Mucosa of rectum (tissue), 2 donors: ENCODE data around the gene PRPF40B.

Source experiments
- H3K27ac ChIP-seq, 2 donors: one replicate each; pipeline ENCODE4 v1.7.0; 2013; ENCODE audit warnings: inconsistent platforms in 2 of 2, low read depth in 2 of 2, low read length in 2 of 2
- H3K27me3 ChIP-seq, 2 donors: one replicate each; pipeline ENCODE4 v1.7.0; 2013; ENCODE audit warnings: low read length in 2 of 2; ENCODE audit not compliant: control insufficient read depth in 2 of 2, insufficient read depth in 2 of 2
- H3K36me3 ChIP-seq, 2 donors: one replicate each; pipeline ENCODE4 v1.7.0; 2013; ENCODE audit warnings: low read length in 2 of 2; ENCODE audit not compliant: control insufficient read depth in 2 of 2, insufficient read depth in 2 of 2
- H3K4me1 ChIP-seq, 2 donors: one replicate each; pipeline ENCODE4 v1.7.0; 2013; ENCODE audit warnings: low read length in 2 of 2, mild to moderate bottlenecking in 1 of 2; ENCODE audit not compliant: control insufficient read depth in 2 of 2, insufficient read depth in 2 of 2
- H3K4me3 ChIP-seq, 2 donors: one replicate each; pipeline ENCODE4 v1.7.0; 2013; ENCODE audit warnings: low read length in 2 of 2
- H3K9ac ChIP-seq, 2 donors: one replicate each; pipeline ENCODE4 v1.7.0; 2013; ENCODE audit warnings: low read length in 2 of 2, low read depth in 1 of 2, mild to moderate bottlenecking in 1 of 2
- H3K9me3 ChIP-seq, 2 donors: one replicate each; pipeline ENCODE4 v1.7.0; 2013; ENCODE audit warnings: low read length in 2 of 2; ENCODE audit not compliant: control insufficient read depth in 2 of 2
- donor health status: healthy.
- donor health status: Normal muscosa, but diverticular disease.

The PRPF40B gene

DNA sequence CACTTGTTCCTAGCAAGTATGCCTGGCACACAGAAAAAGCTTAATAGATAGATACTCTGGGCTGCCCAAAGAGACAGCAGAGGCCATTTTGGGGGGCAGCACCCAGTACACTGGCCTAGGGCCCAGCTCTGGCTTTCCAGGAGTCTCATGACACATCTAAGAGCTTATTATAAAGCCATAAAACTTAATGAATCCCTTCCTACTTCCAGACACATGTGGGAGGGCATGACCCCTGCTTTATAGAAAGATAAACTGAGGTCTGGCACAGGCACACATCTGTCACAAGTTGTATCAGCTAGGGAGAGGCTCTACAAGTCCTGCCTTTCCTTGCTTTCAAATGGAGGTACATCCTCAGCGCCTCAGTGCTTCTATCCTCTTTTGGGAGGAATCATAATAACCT is 56.7 kb downstream of the PRPF40B start:
- no peak overlapping the region for H3K27ac ChIP-seq
- no peaks in the 10 kb centered on the region for H3K36me3 ChIP-seq
- no peaks in the 10 kb centered on the region for H3K9me3 ChIP-seq

DNA sequence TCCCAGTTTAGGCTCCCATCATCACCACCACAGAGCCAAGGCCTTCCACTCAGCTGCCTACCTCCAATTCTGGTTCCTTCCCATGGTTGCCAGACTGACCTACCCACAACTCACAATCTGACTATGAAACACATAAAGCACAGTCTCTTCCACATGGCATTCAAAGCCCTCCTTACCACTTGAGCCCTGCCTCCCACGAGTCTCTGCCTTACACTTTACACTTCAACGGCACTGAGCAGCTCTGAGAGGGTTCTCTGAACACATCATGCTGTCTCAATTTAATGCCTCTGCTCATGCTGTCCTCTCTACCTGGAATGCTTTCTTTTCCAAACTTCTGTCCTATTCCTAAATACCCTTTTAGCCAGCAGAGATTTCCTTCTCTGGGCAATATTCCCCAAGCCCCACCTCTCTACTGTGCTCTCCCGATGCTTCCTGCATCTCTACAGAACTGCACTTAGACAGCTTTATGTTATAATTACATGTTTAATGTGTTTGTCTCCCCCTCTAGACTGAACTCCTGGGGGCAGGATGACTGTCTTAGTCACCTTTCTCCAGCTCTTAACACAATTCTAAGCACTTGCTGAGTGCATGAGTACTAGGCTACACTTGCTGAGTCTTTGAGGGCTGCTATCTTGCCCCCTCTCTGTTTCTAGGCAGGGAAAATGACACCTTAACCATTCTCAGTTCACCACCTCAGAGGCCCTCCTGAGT is 60.4 kb downstream of the PRPF40B start:
- H3K4me1 ChIP-seq, result no peaks in the 10 kb centered on the region

More for the DNA sequence above, 56.7 kb downstream of the PRPF40B start:
- H3K4me1 ChIP-seq, result peaks cover 1 to 2% of the 10 kb centered on the region in 2 donors
- H3K9ac ChIP-seq, result no peak overlapping the region
- no peak overlapping the region for H3K4me3 ChIP-seq
- H3K27me3 ChIP-seq, result no peaks in the 10 kb centered on the region

GRCh38 chr12:49684310-49684854 is 61.0 kb downstream of the PRPF40B start:
- no peaks in the 10 kb centered on the region for H3K4me1 ChIP-seq
- no peaks in the 10 kb centered on the region for H3K36me3 ChIP-seq
- no peaks in the 10 kb centered on the region for H3K9me3 ChIP-seq
- no peak overlapping the region for H3K27ac ChIP-seq
- H3K27me3 ChIP-seq, result no peaks in the 10 kb centered on the region
- H3K9ac ChIP-seq, result no peak overlapping the region
- H3K4me3 ChIP-seq, result no peak overlapping the region

More for the DNA sequence above, 60.4 kb downstream of the PRPF40B start:
- Histone ChIP-seq H3K9ac (no peak overlapping the region), H3K4me3 (no peak overlapping the region), H3K36me3 (no peaks in the 10 kb centered on the region), H3K27me3 (no peaks in the 10 kb centered on the region), H3K27ac (no peak overlapping the region), H3K9me3 (no peaks in the 10 kb centered on the region)

DNA sequence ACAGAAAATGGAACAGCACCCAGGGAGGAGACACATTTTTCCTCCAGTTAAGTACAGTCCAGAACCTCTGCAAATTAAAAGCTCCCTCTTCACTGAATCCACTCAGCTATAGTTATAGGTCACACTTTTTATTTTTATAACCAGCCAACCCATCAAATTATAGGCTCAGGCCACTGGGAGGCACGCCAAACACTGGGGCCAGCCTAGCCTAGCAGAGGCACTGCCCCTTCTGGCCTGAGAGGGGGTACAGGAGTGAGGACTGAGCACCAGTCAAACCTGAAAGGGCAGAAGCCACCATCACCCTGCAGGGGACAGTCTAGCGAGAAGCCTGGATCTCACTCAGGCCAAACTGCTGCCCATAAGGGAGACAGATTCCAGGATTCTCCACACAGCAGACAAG is 64.6 kb downstream of the PRPF40B start:
- no peaks in the 10 kb centered on the region for H3K36me3 ChIP-seq
- no peaks in the 10 kb centered on the region for H3K9me3 ChIP-seq
- no peak overlapping the region for H3K27ac ChIP-seq
- H3K9ac ChIP-seq, result no peak overlapping the region
- H3K4me1 ChIP-seq, result no peaks in the 10 kb centered on the region
- no peaks in the 10 kb centered on the region for H3K27me3 ChIP-seq
- H3K4me3 ChIP-seq, result no peak overlapping the region

DNA sequence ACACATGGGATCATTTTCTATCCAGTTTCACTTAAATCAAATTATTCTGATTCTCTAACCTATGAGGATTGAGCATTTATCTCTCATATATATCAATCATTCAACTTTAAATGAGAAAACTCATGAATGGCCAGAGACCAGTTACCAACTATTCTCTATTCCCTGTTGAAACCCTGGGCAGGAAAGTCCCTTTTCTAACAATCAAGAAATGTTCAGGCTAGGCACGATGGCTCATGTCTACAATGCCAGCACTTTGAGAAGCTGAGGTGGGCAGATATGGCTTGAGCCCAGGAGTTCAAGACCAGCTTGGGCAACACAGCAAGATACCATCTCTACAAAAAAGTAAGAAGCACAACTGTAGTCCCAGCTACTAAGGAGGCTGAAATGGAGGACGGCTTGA is 65.9 kb downstream of the PRPF40B start:
- Histone ChIP-seq H3K4me3 (no peak overlapping the region), H3K36me3 (no peaks in the 10 kb centered on the region)

DNA sequence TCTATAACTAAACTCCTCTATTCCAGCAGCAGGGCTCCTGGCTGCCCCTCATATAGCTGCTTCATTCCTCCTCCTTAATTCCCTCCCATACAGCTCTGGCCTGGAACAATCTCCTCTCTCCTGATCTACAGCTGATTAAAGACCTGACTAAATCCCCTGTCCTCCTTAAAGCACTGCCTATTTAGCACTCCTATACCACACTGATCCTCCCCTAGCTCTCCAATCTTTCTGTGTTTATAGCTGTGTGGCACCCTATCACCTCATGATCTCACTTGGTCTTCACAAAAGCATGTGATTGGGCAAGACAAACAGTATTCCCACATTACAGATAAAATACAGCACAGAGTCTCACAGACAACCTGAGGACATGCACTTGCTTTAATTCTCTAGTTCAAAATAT is 66.4 kb downstream of the PRPF40B start:
- no peaks in the 10 kb centered on the region for H3K27me3 ChIP-seq
- H3K36me3 ChIP-seq, result no peaks in the 10 kb centered on the region
- no peaks in the 10 kb centered on the region for H3K9me3 ChIP-seq
- no peak overlapping the region for H3K27ac ChIP-seq
- H3K9ac ChIP-seq, result no peak overlapping the region
- no peaks in the 10 kb centered on the region for H3K4me1 ChIP-seq
- H3K4me3 ChIP-seq, result no peak overlapping the region

More for the DNA sequence above, 65.9 kb downstream of the PRPF40B start:
- no peak overlapping the region for H3K27ac ChIP-seq
- H3K9ac ChIP-seq, result no peak overlapping the region
- no peaks in the 10 kb centered on the region for H3K27me3 ChIP-seq
- no peaks in the 10 kb centered on the region for H3K4me1 ChIP-seq
- no peaks in the 10 kb centered on the region for H3K9me3 ChIP-seq

GRCh38 chr12:49692851-49693250 is 69.5 kb downstream of the PRPF40B start:
- Histone ChIP-seq H3K4me1 (peaks cover 0 to under 1% of the 10 kb centered on the region in 2 donors), H3K36me3 (no peaks in the 10 kb centered on the region), H3K9me3 (no peaks in the 10 kb centered on the region)

GRCh38 chr12:49693931-49694444 is 70.6 kb downstream of the PRPF40B start:
- Histone ChIP-seq H3K27ac (no peak overlapping the region), H3K27me3 (no peaks in the 10 kb centered on the region), H3K36me3 (no peaks in the 10 kb centered on the region), H3K9me3 (no peaks in the 10 kb centered on the region), H3K4me3 (no peak overlapping the region), H3K4me1 (peaks cover 0 to 3% of the 10 kb centered on the region in 2 donors), H3K9ac (no peak overlapping the region)

More at GRCh38 chr12:49692851-49693250, 69.5 kb downstream of the PRPF40B start:
- Histone ChIP-seq H3K9ac (no peak overlapping the region), H3K27ac (no peak overlapping the region), H3K4me3 (no peak overlapping the region), H3K27me3 (no peaks in the 10 kb centered on the region)
